HEK293 (cell line): Measurements from ENCODE around the gene FADS2.

Experiments
- CTCF ChIA-PET: fragments of 350-600 bp; formaldehyde crosslinking; extraction: SDS; loops from one replicate; lab custom pipeline; 2021; ENCODE audit warnings: antibody characterized with exemption; lab: Yijun Ruan, JAX
- POLR2A ChIA-PET: fragments of 300-600 bp; formaldehyde crosslinking; extraction: SDS; loops from one replicate; lab custom pipeline; 2020; ENCODE audit warnings: antibody characterized with exemption, inconsistent platforms; lab: Yijun Ruan, JAX
- H3K27ac ChIP-seq: fragments of 200-500 bp; sonication (Bioruptor generic); 2 replicates; pipeline ENCODE4 v1.5.1; 2014; ENCODE audit warnings: low read depth, low read length, control low read depth, inconsistent platforms; ENCODE audit errors: extremely low read depth
- H3K36me3 ChIP-seq, 2 experiments: fragments of 200-500 bp in 1 of 2; sonication (Bioruptor generic) in 1 of 2; 1 replicate in 1 of 2; 2 replicates in 1 of 2; pipeline ENCODE4 v1.5.1; 2014 to 2017; ENCODE audit warnings: inconsistent platforms in 2 of 2, low read length in 2 of 2; ENCODE audit not compliant: control insufficient read depth in 2 of 2, insufficient read depth in 1 of 2
- H3K4me1 ChIP-seq: fragments of 200-500 bp; sonication (Bioruptor generic); 2 replicates; pipeline ENCODE4 v1.5.1; 2014; ENCODE audit warnings: mild to moderate bottlenecking, low read length, inconsistent platforms; ENCODE audit not compliant: control insufficient read depth, insufficient read depth
- H3K4me3 ChIP-seq: 2 replicates; pipeline ENCODE4 v1.5.1; 2011; ENCODE audit warnings: low read depth, mild to moderate bottlenecking, control low read depth, low read length, moderate library complexity
- H3K9me3 ChIP-seq: fragments of 200-500 bp; sonication (Bioruptor generic); 2 replicates; pipeline ENCODE4 v1.5.1; 2014; ENCODE audit warnings: low read depth, low read length, inconsistent platforms; ENCODE audit not compliant: control insufficient read depth, insufficient read depth
- FEZF1 ChIP-seq: fragments of 450-650 bp; formaldehyde crosslinking; IDR thresholded peaks from 2 replicates; pipeline ENCODE4 v1.5.1; 2016; ENCODE audit warnings: missing biosample characterization, missing genetic modification characterization
- GLIS2 ChIP-seq: fragments of 450-650 bp; formaldehyde crosslinking; IDR thresholded peaks from 2 replicates; pipeline ENCODE4 v1.5.1; 2016; ENCODE audit warnings: missing biosample characterization, missing genetic modification characterization
- IKZF3 ChIP-seq: fragments of 450-650 bp; IDR thresholded peaks from 2 replicates; pipeline ENCODE4 v1.5.0; 2018; ENCODE audit warnings: missing biosample characterization, mild to moderate bottlenecking, missing genetic modification characterization, moderate library complexity
- KLF7 ChIP-seq: fragments of 450-650 bp; formaldehyde crosslinking; IDR thresholded peaks from 2 replicates; pipeline ENCODE4 v1.5.1; 2016; ENCODE audit warnings: missing biosample characterization, missing genetic modification characterization, borderline replicate concordance
- MZF1 ChIP-seq: fragments of 450-650 bp; formaldehyde crosslinking; IDR thresholded peaks from 2 replicates; pipeline ENCODE4 v1.5.1; 2017; ENCODE audit warnings: missing biosample characterization, missing genetic modification characterization, borderline replicate concordance
- SETDB1 ChIP-seq: IDR thresholded peaks from one replicate; pipeline ENCODE4 v1.6.1; 2017; ENCODE audit warnings: mild to moderate bottlenecking, low read length, moderate library complexity, mixed read lengths; ENCODE audit not compliant: insufficient read length
- TRIM28 ChIP-seq: IDR thresholded peaks from 2 replicates; pipeline ENCODE4 v1.6.1; 2011; ENCODE audit warnings: low read length, control low read depth, borderline replicate concordance
- ZBTB1 ChIP-seq: fragments of 450-650 bp; formaldehyde crosslinking; IDR thresholded peaks from 2 replicates; pipeline ENCODE4 v1.5.1; 2016; ENCODE audit warnings: missing biosample characterization, missing genetic modification characterization
- ZBTB20 ChIP-seq: fragments of 450-650 bp; formaldehyde crosslinking; IDR thresholded peaks from 2 replicates; pipeline ENCODE4 v1.5.1; 2016; ENCODE audit warnings: missing biosample characterization, missing genetic modification characterization
- ZBTB6 ChIP-seq: fragments of 450-650 bp; formaldehyde crosslinking; IDR thresholded peaks from 2 replicates; pipeline ENCODE4 v1.5.1; 2017; ENCODE audit warnings: missing biosample characterization, missing genetic modification characterization
- ZFHX2 ChIP-seq: fragments of 450-650 bp; formaldehyde crosslinking; conservative IDR thresholded peaks from 2 replicates; pipeline ENCODE4 v1.5.1; 2016; ENCODE audit warnings: missing biosample characterization, missing genetic modification characterization
- ZFP69B ChIP-seq: fragments of 450-650 bp; formaldehyde crosslinking; IDR thresholded peaks from 2 replicates; pipeline ENCODE4 v1.5.1; 2016; ENCODE audit warnings: missing biosample characterization, missing genetic modification characterization
- ZNF157 ChIP-seq: fragments of 450-650 bp; formaldehyde crosslinking; IDR thresholded peaks from 2 replicates; pipeline ENCODE4 v1.5.1; 2016; ENCODE audit warnings: missing biosample characterization, missing genetic modification characterization
- ZNF175 ChIP-seq: fragments of 450-650 bp; formaldehyde crosslinking; IDR thresholded peaks from 2 replicates; pipeline ENCODE4 v1.5.1; 2016; ENCODE audit warnings: missing biosample characterization, missing genetic modification characterization
- ZNF26 ChIP-seq: fragments of 450-650 bp; formaldehyde crosslinking; IDR thresholded peaks from 2 replicates; pipeline ENCODE4 v1.5.1; 2016; ENCODE audit warnings: missing biosample characterization, missing genetic modification characterization
- ZNF426 ChIP-seq: fragments of 450-650 bp; formaldehyde crosslinking; IDR thresholded peaks from 2 replicates; pipeline ENCODE4 v1.5.1; 2017; ENCODE audit warnings: missing biosample characterization, missing genetic modification characterization, mild to moderate bottlenecking, inconsistent platforms, moderate library complexity
- ZNF48 ChIP-seq: fragments of 450-650 bp; formaldehyde crosslinking; IDR thresholded peaks from 2 replicates; pipeline ENCODE4 v1.5.1; 2016; ENCODE audit warnings: missing biosample characterization, missing genetic modification characterization
- ZNF521 ChIP-seq: fragments of 450-650 bp; formaldehyde crosslinking; IDR thresholded peaks from 2 replicates; pipeline ENCODE4 v1.5.1; 2017; ENCODE audit warnings: missing biosample characterization, mild to moderate bottlenecking, missing genetic modification characterization
- ZNF529 ChIP-seq: fragments of 450-650 bp; formaldehyde crosslinking; IDR thresholded peaks from 2 replicates; pipeline ENCODE4 v1.5.1; 2017; ENCODE audit warnings: missing genetic modification characterization, missing biosample characterization; ENCODE audit not compliant: insufficient replicate concordance
- ZNF544 ChIP-seq: fragments of 450-650 bp; formaldehyde crosslinking; IDR thresholded peaks from 2 replicates; pipeline ENCODE4 v1.5.0; 2017; ENCODE audit warnings: missing biosample characterization, missing genetic modification characterization
- ZNF548 ChIP-seq: fragments of 450-650 bp; formaldehyde crosslinking; IDR thresholded peaks from 2 replicates; pipeline ENCODE4 v1.5.1; 2016; ENCODE audit warnings: missing biosample characterization, missing genetic modification characterization
- ZNF555 ChIP-seq: fragments of 450-650 bp; formaldehyde crosslinking; conservative IDR thresholded peaks from 2 replicates; pipeline ENCODE4 v1.5.1; 2017; ENCODE audit warnings: missing biosample characterization, mild to moderate bottlenecking, missing genetic modification characterization, inconsistent platforms
- ZNF558 ChIP-seq: fragments of 450-650 bp; formaldehyde crosslinking; IDR thresholded peaks from 2 replicates; pipeline ENCODE4 v1.5.1; 2016; ENCODE audit warnings: missing biosample characterization, missing genetic modification characterization
- ZNF621 ChIP-seq: fragments of 450-650 bp; formaldehyde crosslinking; IDR thresholded peaks from 2 replicates; pipeline ENCODE4 v1.5.1; 2017; ENCODE audit warnings: missing biosample characterization, missing genetic modification characterization
- ZNF623 ChIP-seq: fragments of 450-650 bp; formaldehyde crosslinking; IDR thresholded peaks from 2 replicates; pipeline ENCODE4 v1.5.1; 2016; ENCODE audit warnings: missing biosample characterization, missing genetic modification characterization
- ZSCAN5A ChIP-seq: fragments of 450-650 bp; formaldehyde crosslinking; IDR thresholded peaks from 2 replicates; pipeline ENCODE4 v1.5.1; 2016; ENCODE audit warnings: missing biosample characterization, missing genetic modification characterization

Gene FADS2

GRCh38 chr11:61811831-61812230, 16.3 kb upstream of the FADS2 start:
- TF ChIP-seq IKZF3 (tag by site-specific recombination) (no peak), GLIS2 (tag by site-specific recombination) (no peak), ZNF175 (tag by site-specific recombination) (no peak), ZNF529 (tag by site-specific recombination) (no peak), ZNF544 (tag by site-specific recombination) (no peak), ZNF426 (tag by site-specific recombination) (no peak), ZNF157 (tag by site-specific recombination) (no peak), TRIM28 (no peak), ZNF558 (tag by site-specific recombination) (no peak), ZNF555 (no peak), ZNF548 (no peak)
- Histone ChIP-seq H3K27ac (no peak overlapping the region), H3K4me1 (no peaks in the 10 kb centered on the region), H3K4me3 (no peak overlapping the region), H3K36me3 (peaks cover 0 to 45% of the 10 kb centered on the region in 2 experiments; a peak in 1 of 3 replicates), H3K9me3 (no peaks in the 10 kb centered on the region)
- CTCF ChIA-PET, result interaction anchor here (1.2 kb wide), 1 partner anchor 15 kb away, joined by 5 read pairs; no protein-coding TSS in a partner anchor
- POLR2A ChIA-PET, result no interaction called here

- Histone ChIP-seq H3K4me3 (no peak overlapping the region), H3K9me3 (no peaks in the 10 kb centered on the region), H3K27ac (no peak overlapping the region), H3K4me1 (no peaks in the 10 kb centered on the region), H3K36me3 (peaks cover 0 to 44% of the 10 kb centered on the region in 2 experiments; a peak in 1 of 3 replicates)
- TF ChIP-seq ZSCAN5A (tag by site-specific recombination), result no peak
- no peak for TF ChIP-seq ZNF521 (tag by site-specific recombination)
- no peak for TF ChIP-seq ZNF621
- no peak for TF ChIP-seq ZBTB1 (tag by site-specific recombination)
- no peak for TF ChIP-seq ZFHX2 (tag by site-specific recombination)
- TF ChIP-seq SETDB1, result no peak
- no peak for TF ChIP-seq ZNF623 (tag by site-specific recombination)
- no peak for TF ChIP-seq ZNF157 (tag by site-specific recombination)
- no peak for TF ChIP-seq ZNF26
- TF ChIP-seq FEZF1 (tag by site-specific recombination), result no peak
- no peak for TF ChIP-seq KLF7 (tag by site-specific recombination)
- no peak for TF ChIP-seq ZFP69B (tag by site-specific recombination)
- TF ChIP-seq MZF1 (tag by site-specific recombination), result no peak
- no peak for TF ChIP-seq ZNF48 (tag by site-specific recombination)
- no peak for TF ChIP-seq ZBTB6 (tag by site-specific recombination)
- no peak for TF ChIP-seq ZBTB20 (tag by site-specific recombination)
- POLR2A ChIA-PET, result interaction anchor here (0.6 kb wide), 1 partner anchor 20 kb away, joined by 3 read pairs; the partner anchor contains the start of genes FEN1 and TMEM258
- CTCF ChIA-PET, result interaction anchor here (0.7 to 6.0 kb wide), 3 partner anchors 15 to 25 kb away, joined by 3 to 40 read pairs (median 5); no protein-coding TSS in a partner anchor
Measured at GRCh38 chr11:61812736-61813411, 15.2 kb upstream of the FADS2 start.
